GM12865 (cell line): ENCODE results near the gene HSD17B1.
"Not testable (repeated sequence)": the region's sequence is repeated elsewhere in the genome, so short reads cannot be mapped to it uniquely, and the experiment has no call there.

Experiments used
- DNase-seq: peaks from one replicate; pipeline ENCODE4 v3.0.0; 2010; ENCODE audit warnings: low read depth
- H3K4me3 ChIP-seq: 2 replicates; pipeline ENCODE4 v1.5.1; 2011; ENCODE audit warnings: mild to moderate bottlenecking, low read depth, low read length, control low read depth
- TF ChIP-seq, protein P1 (sequence below): IDR thresholded peaks from 2 replicates; pipeline ENCODE4 v1.5.1; 2011; ENCODE audit warnings: low read length, control low read depth, low read depth, inconsistent platforms; ENCODE audit not compliant: insufficient read depth; ENCODE audit errors: missing control alignments

Gene HSD17B1

DNA sequence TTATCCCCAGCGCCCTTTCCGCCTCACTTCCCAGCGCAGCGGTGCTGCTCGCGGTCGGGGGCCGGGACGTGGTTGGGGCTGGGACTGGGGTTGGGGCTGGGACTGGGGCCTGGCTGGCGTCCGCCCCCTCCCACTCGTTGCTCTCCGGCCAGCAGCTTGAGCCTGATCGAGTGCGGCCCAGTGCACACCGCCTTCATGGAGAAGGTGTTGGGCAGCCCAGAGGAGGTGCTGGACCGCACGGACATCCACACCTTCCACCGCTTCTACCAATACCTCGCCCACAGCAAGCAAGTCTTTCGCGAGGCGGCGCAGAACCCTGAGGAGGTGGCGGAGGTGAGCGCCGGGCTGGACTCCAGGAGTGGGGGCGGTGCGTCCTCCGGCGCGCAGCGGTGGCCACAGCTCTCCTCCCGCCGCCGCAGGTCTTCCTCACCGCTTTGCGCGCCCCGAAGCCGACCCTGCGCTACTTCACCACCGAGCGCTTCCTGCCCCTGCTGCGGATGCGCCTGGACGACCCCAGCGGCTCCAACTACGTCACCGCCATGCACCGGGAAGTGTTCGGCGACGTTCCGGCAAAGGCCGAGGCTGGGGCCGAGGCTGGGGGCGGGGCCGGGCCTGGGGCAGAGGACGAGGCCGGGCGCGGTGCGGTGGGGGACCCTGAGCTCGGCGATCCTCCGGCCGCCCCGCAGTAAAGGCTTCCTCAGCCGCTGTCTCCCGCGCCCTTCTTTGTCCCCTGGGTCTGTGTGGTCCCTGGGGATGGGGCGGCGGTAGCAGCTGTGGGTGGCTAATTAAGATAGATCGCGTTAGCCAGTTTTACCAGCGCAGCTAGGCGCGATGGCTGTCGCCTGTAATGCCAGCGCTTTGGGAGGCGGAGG lies 1.8 kb downstream of the HSD17B1 start:
- TF ChIP-seq, protein P1, sequence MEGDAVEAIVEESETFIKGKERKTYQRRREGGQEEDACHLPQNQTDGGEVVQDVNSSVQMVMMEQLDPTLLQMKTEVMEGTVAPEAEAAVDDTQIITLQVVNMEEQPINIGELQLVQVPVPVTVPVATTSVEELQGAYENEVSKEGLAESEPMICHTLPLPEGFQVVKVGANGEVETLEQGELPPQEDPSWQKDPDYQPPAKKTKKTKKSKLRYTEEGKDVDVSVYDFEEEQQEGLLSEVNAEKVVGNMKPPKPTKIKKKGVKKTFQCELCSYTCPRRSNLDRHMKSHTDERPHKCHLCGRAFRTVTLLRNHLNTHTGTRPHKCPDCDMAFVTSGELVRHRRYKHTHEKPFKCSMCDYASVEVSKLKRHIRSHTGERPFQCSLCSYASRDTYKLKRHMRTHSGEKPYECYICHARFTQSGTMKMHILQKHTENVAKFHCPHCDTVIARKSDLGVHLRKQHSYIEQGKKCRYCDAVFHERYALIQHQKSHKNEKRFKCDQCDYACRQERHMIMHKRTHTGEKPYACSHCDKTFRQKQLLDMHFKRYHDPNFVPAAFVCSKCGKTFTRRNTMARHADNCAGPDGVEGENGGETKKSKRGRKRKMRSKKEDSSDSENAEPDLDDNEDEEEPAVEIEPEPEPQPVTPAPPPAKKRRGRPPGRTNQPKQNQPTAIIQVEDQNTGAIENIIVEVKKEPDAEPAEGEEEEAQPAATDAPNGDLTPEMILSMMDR = no peak
- peak; percentile 93 for DNase-seq
- H3K4me3 ChIP-seq = peak overlapping the region; percentile 97

GRCh38 chr17:42555122-42555622 lies 2.4 kb downstream of the HSD17B1 start:
- TF ChIP-seq, protein P1 = no peak
- peak overlapping the region; percentile 97 for H3K4me3 ChIP-seq
- no peak for DNase-seq

- H3K4me3 ChIP-seq, DNase-seq: not testable (repeated sequence)
Observed at GRCh38 chr17:42555961-42556617, 3.4 kb downstream of the HSD17B1 start.

GRCh38 chr17:42559075-42559474 lies 6.4 kb downstream of the HSD17B1 start:
- no peak for DNase-seq
- no peak overlapping the region for H3K4me3 ChIP-seq
- TF ChIP-seq, protein P1 = no peak

GRCh38 chr17:42560246-42560645 lies 7.5 kb downstream of the HSD17B1 start:
- no peak for DNase-seq
- no peak overlapping the region for H3K4me3 ChIP-seq
- TF ChIP-seq, protein P1 = no peak

- peak; percentile 98 for DNase-seq
- TF ChIP-seq, protein P1 = no peak
- H3K4me3 ChIP-seq = peak within 1 kb of the TSS; percentile 87
Observed at GRCh38 chr17:42561897-42562387, 9.2 kb downstream of the HSD17B1 start, which contains the start of gene COASY. TSS of gene COASY (plus strand) at chr17:42562148. CDS start at chr17:42562623, 475 bp downstream.
